ENCODE measurements around the gene DCAF5. TPM values are rescaled to one million over a fixed set of nuclear protein-coding genes. Genes with fewer than 3 reads are reported as not detected.
"Not testable (repeated sequence)": the region's sequence is repeated elsewhere in the genome, so short reads cannot be mapped to it uniquely, and the experiment has no call there.

Gene DCAF5, protein sequence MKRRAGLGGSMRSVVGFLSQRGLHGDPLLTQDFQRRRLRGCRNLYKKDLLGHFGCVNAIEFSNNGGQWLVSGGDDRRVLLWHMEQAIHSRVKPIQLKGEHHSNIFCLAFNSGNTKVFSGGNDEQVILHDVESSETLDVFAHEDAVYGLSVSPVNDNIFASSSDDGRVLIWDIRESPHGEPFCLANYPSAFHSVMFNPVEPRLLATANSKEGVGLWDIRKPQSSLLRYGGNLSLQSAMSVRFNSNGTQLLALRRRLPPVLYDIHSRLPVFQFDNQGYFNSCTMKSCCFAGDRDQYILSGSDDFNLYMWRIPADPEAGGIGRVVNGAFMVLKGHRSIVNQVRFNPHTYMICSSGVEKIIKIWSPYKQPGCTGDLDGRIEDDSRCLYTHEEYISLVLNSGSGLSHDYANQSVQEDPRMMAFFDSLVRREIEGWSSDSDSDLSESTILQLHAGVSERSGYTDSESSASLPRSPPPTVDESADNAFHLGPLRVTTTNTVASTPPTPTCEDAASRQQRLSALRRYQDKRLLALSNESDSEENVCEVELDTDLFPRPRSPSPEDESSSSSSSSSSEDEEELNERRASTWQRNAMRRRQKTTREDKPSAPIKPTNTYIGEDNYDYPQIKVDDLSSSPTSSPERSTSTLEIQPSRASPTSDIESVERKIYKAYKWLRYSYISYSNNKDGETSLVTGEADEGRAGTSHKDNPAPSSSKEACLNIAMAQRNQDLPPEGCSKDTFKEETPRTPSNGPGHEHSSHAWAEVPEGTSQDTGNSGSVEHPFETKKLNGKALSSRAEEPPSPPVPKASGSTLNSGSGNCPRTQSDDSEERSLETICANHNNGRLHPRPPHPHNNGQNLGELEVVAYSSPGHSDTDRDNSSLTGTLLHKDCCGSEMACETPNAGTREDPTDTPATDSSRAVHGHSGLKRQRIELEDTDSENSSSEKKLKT
- 10 to 100 TPM; 51.3 to 62.6 (median 57.9) TPM for polyA plus RNA-seq (ENCODE audit: insufficient read length in 4 of 4)

DNA sequence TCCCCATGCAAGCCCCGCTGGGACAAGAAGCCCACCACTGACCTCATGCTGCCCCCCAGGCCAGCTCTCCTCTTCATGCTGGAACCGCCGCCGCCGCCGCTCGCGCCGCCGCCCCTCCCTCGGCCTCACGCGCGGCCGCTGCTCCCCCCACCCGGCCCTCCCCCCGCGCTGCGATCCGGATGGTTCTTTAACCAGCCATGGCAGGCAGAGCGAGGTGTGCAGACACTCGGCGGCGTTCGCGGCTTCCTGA lies at the start of gene DCAF5:
TSS of gene DCAF5 (minus strand) at position 218 of the 250 bp plus-strand sequence. CDS start at position 77, 141 bp downstream.
- no peak for DNase-seq (ENCODE audit: low read depth in 4 of 4, low spot score in 3 of 4)

DNA sequence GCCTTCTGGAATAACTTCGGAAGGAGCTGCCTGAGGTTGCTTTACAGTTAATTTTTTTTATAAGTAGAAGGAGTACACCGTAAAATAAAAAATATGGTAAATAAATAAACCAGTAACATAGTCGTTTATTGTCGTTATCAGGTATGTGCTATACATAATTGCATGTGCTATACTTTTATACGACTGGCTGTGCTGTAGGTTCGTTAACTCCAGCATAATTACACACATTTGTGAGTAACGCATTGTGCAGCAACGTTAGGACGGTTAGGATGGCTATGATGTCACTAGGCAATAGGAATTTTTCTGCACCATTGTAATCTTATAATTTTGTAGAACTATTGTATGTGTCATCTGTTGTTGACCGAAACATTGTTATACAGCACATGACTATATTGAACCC lies 46.9 kb upstream of the DCAF5 start:
- no peak for DNase-seq (ENCODE audit: low read depth in 4 of 4, low spot score in 3 of 4)

DNA sequence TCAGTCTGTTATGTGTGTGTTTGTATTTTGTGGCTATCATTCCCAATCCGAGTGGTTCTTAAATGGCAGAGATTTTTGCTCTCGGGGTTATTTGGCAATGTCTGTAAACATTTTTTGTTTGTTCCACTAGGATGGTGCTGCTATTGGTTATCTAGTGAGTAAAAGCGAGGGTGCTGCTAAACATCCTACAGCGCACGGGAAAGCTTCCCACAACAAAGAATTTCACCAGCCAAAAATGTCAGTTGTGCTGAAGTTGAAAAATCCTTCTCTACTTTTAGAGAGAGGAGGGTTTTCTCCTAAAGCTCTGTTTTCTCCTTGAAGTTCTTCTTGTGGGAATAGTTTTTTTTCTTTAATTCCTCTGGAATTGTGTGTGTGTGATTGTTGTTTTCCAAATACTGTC lies 40.8 kb upstream of the DCAF5 start:
- no peak for DNase-seq (ENCODE audit: low read depth in 4 of 4, low spot score in 3 of 4)

DNA sequence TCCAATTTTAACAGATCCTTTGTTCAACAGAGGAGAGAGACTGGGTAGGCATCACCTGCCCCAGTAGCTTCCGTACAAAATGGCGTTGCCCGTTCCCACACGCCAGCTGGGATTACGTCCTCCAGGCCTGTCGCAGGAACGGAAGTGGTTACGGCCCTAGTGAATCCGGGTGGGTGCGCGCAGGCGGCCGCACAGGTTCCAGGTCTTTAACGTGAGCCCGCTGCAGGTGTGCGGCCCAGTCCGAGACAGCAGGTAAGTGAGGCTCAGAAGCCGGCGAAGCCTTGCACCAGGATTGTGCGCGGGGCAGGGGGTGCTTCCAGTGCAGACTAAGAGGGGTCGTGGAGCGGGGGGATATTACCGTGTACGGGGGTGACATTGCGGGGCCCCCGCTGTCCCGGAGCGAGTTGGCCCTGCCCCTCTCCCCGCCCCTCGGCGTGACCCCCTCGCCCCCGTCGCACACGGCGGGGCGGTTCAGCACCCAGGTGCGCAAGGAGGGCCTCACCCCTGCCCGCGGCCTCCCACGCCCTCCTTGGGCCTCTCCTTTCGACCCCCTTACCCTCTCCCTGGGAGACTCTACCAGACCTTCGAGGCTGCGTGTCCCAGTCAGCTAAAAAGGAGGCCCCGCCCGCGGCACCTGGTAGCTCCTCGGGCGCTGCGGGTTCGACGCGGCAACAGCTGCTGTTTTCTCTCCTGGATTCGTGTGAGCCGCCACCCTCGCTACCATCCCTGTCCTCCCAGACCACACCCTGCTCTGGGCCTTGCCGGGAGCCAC lies 38.6 kb upstream of the DCAF5 start, which contains the start of gene EXD2:
TSS of gene EXD2 (plus strand) at position 159 of the 772 bp plus-strand sequence. CDS start 17,973 bp downstream, outside the sequence.
- peak; percentile 78 to 85 (median 82) for DNase-seq (ENCODE audit: low read depth in 4 of 4, low spot score in 3 of 4)

DNA sequence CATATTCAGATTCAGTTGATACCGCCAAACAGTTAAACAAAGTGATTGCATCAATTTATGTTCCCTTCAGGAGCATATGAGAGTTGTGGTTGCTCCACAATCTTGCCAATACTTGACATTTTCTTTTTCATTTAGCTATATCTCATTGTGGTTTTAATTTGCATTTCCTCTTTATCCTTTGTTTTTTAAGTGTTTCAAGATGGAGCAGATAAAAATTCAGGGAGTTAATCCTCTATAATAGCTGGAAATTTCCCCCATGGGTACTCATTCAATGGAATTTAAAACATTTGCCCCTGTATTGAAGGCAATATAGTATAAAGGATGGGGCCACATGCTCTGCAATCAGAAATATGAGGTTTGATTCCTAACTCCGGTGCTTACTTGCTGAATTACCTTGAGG lies 37.3 kb upstream of the DCAF5 start:
- no peak for DNase-seq (ENCODE audit: low read depth in 4 of 4, low spot score in 3 of 4)

DNA sequence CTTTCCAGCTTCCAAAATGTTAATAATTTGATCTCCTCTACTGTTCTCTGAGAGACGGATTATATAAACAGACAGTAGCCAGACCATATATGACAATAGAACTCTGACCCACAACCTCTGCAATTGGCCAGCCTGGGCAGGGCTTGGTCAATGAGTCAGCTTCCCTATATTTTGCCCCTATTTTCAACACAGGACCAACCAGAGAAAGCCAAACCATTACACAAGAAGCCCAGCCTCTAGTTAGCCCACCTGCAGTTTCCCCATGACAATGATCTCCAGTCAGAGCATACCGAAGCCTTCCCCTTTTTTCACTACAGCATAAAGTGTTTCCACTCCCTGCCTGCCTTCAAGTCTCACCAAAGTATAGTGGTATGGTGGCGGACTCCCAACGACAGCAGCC lies 30.8 kb upstream of the DCAF5 start:
- DNase-seq (ENCODE audit: low read depth in 4 of 4, low spot score in 3 of 4): no peak

DNA sequence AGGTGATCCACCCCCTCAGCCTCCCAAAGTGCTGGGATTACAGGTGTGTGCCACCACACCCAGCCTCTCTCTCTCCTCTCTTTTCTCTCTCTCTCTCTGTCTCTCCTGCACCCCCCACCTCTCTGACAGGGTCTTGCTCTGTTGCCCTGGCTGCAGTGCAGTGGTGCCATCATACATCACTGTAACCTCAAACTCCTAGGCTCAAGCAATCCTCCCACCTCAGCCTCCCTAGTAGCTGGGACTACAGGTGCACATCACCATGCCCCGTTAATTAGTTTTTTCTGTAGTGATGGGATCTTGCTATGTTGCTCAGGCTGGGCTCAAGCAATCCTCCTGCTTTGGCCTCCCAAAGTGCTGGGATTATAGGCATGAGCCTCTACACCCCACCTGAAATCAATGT lies 29.7 kb upstream of the DCAF5 start:
- not testable (repeated sequence) for DNase-seq (ENCODE audit: low read depth in 4 of 4, low spot score in 3 of 4)

DNA sequence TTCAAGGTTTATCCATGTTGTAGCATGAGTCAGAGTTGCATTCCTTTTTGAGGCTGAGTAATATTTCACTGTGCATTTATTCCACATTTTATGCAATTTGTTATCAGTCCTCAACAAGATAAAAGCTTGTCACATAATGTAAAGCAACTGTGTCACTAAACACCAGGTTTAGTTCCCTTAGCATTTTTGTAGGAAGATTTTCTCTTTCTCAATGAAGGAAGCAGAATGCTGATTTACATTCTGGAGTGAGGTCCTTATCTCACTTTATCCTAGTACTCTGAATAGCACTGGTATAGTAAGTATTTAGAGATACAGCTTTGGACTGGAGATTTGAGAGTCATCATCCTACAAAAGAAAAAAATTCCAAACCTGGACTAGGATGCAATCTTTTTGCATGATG lies 28.6 kb upstream of the DCAF5 start:
- no peak for DNase-seq (ENCODE audit: low read depth in 4 of 4, low spot score in 3 of 4)

DNA sequence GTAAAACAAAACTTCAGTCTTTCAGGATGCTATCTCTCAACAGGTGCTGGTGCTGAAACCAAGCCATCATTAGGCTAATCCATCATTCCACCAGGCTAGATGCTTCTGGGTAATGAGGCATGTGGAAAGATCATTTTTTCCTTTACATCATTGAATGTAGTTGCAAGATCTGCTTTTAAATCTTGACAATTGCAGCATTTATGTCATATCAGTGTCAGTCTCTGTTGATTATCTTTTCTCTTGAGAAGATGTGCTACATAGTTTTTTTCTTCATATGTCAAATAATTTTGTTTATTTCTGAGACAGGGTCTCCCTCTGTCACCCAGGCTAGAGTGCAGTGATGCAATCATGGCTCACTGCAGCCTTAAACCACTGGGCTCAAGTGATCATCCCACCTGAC lies 22.2 kb upstream of the DCAF5 start:
- DNase-seq (ENCODE audit: low read depth in 4 of 4, low spot score in 3 of 4): no peak

DNA sequence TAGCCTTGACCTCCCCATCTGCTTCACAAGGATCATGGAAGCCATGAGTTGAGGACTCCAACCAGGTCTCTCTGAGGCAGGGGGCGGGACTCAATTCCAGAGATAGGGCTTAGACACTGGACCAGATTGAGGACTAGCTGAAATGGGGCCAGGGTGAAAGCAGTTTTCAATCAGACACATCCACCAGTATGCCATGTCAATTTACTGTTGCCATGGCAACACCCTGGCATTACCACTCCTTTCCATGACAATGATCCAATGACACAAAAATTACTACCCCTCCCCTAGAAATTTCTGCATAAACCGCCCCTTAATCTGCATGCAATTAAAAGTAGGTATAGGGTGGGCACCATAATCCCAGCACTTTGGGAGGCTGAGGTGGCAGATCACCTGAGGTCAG lies 18.6 kb upstream of the DCAF5 start:
- no peak for DNase-seq (ENCODE audit: low read depth in 4 of 4, low spot score in 3 of 4)

DNA sequence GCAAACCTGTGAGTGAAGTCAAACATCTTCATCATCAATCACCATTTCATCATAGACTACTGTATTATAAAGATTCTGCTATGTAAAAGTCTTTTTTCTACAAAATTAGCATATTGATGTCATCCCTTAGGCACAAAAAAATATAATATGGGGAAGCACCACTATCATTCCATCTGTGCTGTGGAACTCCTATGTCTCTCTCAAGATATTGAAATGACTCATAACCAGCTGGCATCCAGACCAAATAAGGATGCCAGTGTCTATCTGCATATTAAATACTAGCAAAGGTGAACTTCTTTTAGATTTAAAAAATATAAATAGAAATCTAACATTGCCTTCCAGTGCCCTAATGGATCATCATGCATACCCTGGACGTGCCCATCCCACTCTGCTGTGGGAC lies 17.9 kb upstream of the DCAF5 start:
- DNase-seq (ENCODE audit: low read depth in 4 of 4, low spot score in 3 of 4): no peak

DNA sequence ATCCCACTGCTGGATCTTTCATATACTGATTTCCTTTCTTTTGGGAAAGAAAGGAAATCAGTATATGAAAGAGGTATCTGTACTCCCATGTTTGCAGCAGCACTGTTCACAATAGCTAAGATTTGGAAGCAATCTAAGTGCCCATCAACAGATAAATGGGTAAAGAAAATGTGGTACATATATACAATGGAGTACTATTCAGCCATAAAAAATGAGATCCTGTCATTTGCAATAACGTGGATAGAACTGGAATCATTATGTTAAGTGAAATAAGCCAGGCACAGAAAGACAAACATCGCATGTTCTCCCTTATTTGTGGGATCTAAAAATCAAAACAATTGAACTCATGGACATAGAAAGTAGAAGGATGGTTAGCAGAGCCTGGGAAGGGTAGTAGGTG lies 12.9 kb upstream of the DCAF5 start:
- not testable (repeated sequence) for DNase-seq (ENCODE audit: low read depth in 4 of 4, low spot score in 3 of 4)

DNA sequence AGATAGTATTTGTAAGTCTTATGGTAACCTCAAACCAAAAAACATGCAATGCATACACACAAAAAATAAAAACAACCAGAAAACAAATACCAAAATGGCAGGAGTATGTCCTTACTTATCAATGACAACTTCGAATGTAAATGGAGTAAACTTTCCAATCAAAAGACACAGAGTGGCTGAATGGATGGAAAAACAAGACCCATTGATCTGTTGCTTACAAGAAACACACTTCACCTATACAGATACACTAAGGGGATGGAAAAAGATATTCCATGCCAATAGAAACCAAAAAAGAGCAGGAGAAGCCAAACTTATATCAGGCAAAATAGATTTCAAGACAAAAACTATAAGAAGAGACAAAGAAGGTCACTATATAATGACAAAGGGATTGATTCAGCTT lies 8.7 kb upstream of the DCAF5 start:
- no peak for DNase-seq (ENCODE audit: low read depth in 4 of 4, low spot score in 3 of 4)

DNA sequence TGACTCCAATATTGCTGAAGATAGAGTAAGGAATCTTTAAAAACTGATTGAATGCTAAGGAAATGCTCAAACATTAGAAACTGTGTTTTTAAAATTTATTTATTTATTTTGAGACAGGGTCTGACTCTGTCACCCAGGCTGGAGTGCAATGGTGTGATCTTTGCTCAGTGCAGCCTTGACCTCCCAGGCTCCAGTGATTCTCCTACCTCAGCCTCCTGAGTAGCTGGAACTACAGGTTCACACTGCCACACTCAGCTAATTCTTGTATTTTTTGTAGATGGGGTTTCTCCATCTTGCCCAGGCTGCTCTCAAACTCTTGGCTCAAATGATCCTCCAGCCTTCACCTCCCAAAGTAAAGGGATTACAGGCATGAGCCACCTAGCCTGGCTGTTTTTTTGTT lies 3.3 kb upstream of the DCAF5 start:
- DNase-seq (ENCODE audit: low read depth in 4 of 4, low spot score in 3 of 4): no peak

DNA sequence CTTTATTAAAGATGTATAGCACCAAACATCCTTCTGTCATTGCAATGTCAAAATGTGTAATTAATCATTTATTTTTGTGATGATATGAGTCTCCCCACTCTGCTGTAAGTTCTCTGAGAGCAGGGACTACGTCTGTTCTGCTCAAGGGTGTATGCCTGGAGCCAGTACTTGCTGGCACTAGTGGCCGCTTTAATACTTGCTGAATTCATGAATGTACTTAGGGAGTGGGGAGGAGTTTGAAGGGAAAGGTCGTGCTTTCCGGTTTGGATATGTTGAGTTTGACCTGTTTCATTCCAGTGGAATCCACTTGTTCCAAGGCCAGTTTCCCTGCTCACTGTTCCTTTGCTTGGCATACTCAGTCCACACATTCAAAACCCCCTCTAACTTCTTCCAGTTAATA lies 1.9 kb upstream of the DCAF5 start:
- DNase-seq (ENCODE audit: low read depth in 4 of 4, low spot score in 3 of 4): peak in 2 of 4 donors; percentile 16 to 17

DNA sequence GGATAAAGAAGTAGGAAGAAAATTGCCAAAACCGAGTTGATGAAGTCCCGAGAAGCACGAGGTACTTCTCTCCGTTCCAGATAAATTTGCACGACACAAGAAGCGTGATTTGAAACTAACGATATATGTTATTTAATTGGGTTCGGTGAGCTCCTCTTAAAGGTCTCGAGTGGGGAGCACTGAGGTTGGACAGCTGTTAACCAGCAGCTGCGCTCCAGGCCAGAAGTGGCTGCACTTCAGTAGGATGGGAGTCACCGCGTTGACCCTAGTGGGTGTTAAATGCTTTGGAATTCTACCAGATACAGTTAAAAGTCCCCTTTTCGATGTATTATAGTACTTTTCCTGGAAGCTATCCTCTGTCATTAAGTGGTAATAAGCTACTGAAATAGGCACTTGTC lies 953 bp upstream of the DCAF5 start:
- peak in 2 of 4 donors; percentile 18 to 29 for DNase-seq (ENCODE audit: low read depth in 4 of 4, low spot score in 3 of 4)

DNA sequence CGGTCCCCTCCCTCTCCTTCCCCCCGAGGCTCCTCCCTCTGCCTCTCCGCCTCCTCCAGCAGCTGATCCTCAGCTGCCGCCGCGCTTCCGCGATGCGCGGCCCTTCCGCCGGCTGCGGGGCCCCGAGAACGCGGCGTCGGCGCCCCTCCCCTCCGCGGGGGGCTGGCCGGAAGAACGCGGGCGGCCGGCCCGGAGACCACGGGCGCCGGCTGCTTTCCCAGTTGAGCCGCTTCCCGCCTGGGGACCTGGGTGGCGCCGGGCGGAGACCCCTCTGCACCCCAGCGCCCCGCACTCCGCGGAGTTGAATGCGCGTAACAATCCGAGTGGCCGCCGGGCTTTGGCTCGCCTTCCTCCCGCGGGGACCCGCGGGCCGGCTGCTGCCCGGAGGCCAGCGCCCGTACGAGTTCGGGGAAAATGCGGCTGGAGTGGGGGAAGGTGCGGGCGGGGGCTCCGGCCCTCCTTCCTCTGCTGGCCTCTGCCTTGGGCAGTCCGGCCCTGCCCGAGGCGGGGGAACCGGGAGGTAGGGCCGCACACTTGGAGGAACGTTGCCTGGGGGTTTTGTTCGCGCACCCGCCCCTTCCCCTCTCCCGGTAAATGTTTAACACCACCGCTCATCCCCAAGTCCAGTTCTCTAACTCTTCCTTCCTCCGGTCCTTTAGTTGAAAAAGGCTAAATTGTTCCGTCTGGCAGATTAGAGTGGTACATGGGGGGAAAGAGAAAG lies 393 bp upstream of the DCAF5 start:
- DNase-seq (ENCODE audit: low read depth in 4 of 4, low spot score in 3 of 4): peak; percentile 78 to 87 (median 82)

DNA sequence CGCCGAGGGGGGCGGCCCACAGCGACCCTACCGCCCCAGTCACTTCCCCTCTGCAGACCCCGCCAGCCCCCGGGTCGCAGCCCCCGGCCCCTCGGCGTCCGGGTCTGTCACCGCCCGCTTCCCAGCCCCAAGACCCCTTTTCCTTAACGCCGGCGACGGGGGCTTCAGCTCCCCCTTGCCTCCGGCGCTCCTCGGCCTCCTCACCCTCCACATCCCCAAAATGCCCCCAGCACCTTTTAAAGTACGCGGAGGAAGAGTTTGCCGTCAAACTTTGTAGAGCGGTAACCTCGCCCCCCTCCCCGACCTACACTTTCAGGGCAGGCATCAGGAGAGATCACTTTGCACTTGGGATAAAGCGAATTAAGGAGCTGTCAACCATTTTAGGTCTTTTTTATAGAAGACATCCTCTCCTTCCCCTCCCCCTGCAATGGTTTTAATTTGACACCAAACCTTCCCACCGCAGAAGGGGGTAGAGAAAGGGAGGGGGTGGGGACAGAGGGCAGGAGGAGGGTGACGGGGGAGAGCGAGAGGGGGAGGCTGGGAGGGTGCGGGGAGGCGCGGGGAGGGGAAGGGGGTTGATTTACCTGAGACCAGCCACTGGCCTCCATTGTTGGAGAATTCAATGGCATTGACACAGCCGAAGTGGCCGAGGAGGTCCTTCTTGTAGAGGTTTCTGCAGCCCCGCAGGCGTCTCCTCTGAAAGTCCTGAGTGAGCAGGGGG lies 578 bp downstream of the DCAF5 start:
- peak; percentile 29 to 47 (median 33) for DNase-seq (ENCODE audit: low read depth in 4 of 4, low spot score in 3 of 4)

DNA sequence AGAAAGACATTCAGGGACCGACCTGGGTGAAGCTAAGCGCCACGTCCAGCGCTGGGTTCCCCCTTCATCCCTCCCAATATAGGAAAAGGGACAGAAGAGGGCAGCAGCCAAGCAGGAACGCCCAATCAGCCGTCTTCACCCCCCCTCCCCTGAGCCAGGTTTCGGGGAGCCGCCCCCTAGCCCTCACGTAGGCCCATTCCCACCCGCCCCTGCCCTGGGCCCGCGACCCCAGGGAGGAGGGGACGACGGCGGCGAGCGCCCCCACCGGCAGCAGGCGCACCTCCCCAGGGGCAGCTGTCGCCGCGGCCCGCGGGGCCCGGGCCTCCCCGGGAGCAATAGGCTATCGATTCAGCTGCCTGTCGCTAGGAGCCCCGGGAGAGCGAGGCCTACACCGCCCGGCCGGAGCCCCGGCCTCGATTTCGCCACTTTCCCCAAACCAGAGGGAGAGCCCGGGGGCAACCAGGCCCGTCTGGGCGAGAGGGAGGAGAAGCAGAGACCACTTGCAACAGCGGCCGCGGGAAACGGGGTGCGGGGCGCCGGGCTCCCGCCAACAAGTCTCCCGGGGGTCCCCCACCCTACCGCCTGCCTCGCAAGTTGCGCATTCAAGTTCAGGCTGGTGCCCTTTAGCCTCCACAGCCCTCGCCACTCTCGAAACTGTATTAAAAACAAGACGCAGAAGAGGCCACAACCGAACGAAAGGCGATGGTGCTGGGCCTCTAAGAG lies 1.3 kb downstream of the DCAF5 start:
- DNase-seq (ENCODE audit: low read depth in 4 of 4, low spot score in 3 of 4): peak; percentile 52 to 64 (median 61)
